Stimulated activated naive B cell treated with anti-CD40 and anti-IgM and Interleukin-4, amounts not matched to agents 10 μg/mL and 1 μg/mL and 100 μg/mL, for 72 hours (primary cell): ENCODE data around the gene CLDN3.
"Not testable (repeated sequence)": the region's sequence is repeated elsewhere in the genome, so short reads cannot be mapped to it uniquely, and the experiment has no call there.

Source experiments
- ATAC-seq, 2 donors: fragments of 150-1000 bp; cut with Tn5 transposase; replicated peaks; 2 replicates each; pipeline ENCODE4 v1.10.0; 2021; ENCODE audit warnings: moderate library complexity in 1 of 2
- DNase-seq: peaks from one replicate; pipeline ENCODE4 v3.0.0; 2021
- H3K27ac Mint-ChIP-seq: one replicate; pipeline ENCODE4 v1.8.0; 2022; ENCODE audit warnings: mild to moderate bottlenecking, mixed read lengths
- H3K27me3 Mint-ChIP-seq, 2 donors: one replicate each; pipeline ENCODE4 v1.8.0; 2022; ENCODE audit warnings: mixed read lengths in 2 of 2
- H3K36me3 Mint-ChIP-seq, 2 donors: one replicate each; pipeline ENCODE4 v1.8.0; 2022; ENCODE audit warnings: mixed read lengths in 2 of 2, mild to moderate bottlenecking in 1 of 2
- H3K4me1 Mint-ChIP-seq, 2 donors: one replicate each; pipeline ENCODE4 v1.8.0; 2022; ENCODE audit warnings: mixed read lengths in 2 of 2, mild to moderate bottlenecking in 1 of 2
- H3K4me3 Mint-ChIP-seq, 2 donors: one replicate each; pipeline ENCODE4 v1.8.0; 2022; ENCODE audit warnings: mild to moderate bottlenecking in 2 of 2, mixed read lengths in 2 of 2, moderate library complexity in 1 of 2
- H3K9me3 Mint-ChIP-seq, 2 donors: one replicate each; pipeline ENCODE4 v1.8.0; 2022; ENCODE audit warnings: mixed read lengths in 2 of 2, mild to moderate bottlenecking in 1 of 2

CLDN3 gene

DNA sequence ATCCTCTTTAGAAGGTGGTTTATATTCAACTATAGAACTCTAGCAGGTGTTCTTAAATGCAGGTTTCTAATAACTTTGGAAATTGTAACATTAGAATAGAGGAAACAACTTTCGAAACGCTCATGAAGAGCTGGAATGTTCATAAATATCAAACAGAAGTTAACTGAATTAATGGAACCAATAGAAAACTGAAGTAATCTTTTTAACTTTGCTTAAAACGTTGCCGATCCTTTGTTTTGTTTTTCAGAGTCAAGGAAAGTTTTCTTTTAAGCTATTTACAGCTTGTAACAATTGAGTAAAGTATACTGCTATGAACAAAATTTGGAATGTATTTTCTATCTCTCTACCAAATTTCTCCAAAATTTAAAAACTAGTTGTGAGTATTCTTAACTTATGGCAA lies 19.0 kb upstream of the CLDN3 start:
- H3K36me3 Mint-ChIP-seq, result no peaks in the 10 kb centered on the region
- H3K4me1 Mint-ChIP-seq, result peaks cover 0 to 6% of the 10 kb centered on the region in 2 donors
- DNase-seq, result no peak
- no peak overlapping the region for H3K27ac Mint-ChIP-seq
- peaks cover 3% of the 10 kb centered on the region in 2 donors for H3K9me3 Mint-ChIP-seq
- H3K27me3 Mint-ChIP-seq, result peaks cover 0 to 11% of the 10 kb centered on the region in 2 donors
- ATAC-seq, result no peak
- no peak overlapping the region for H3K4me3 Mint-ChIP-seq

DNA sequence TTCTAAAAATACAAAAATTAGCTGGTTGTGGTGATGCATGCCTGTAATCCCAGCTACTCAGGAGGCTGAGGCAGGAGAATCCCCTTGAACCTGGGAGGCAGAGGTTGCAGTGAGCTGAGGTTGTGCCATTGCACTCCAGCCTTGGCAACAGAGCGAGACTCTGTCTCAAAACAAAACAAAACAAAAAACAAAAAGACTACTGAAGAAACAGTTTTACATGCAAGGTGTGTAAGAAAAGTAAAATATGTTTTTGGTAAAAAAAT lies 17.6 kb upstream of the CLDN3 start:
- not testable (repeated sequence) for ATAC-seq

DNA sequence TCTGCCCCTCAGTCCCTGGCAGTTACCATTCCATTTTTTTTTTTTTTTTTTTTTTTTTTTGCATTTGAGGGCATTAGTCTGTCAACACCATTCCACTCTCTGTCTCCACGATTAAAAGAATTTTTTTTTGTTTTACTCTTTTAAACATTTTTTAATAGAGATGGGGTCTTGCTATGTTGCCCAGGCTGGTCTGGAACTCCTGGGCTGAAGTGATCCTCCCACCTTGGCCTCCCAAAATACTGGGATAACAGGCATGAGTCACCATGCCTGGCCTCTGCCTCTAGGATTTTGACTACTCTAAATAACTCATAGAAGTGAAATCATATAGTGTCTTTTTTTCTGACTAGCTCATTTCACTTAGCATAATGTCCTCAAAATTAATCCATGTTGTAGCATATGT lies 16.5 kb upstream of the CLDN3 start:
- H3K4me1 Mint-ChIP-seq, result no peaks in the 10 kb centered on the region
- H3K27me3 Mint-ChIP-seq, result peaks cover 0 to 1% of the 10 kb centered on the region in 2 donors
- ATAC-seq (no peak), DNase-seq (no peak)
- peaks cover 0 to 7% of the 10 kb centered on the region in 2 donors for H3K9me3 Mint-ChIP-seq
- H3K27ac Mint-ChIP-seq, result no peak overlapping the region
- H3K4me3 Mint-ChIP-seq, result no peak overlapping the region
- no peaks in the 10 kb centered on the region for H3K36me3 Mint-ChIP-seq

More for the DNA sequence above, 17.6 kb upstream of the CLDN3 start:
- not testable (repeated sequence) for H3K36me3 Mint-ChIP-seq, H3K9me3 Mint-ChIP-seq, H3K4me3 Mint-ChIP-seq, H3K4me1 Mint-ChIP-seq, DNase-seq, H3K27ac Mint-ChIP-seq
- H3K27me3 Mint-ChIP-seq, result peaks cover 0 to 11% of the 10 kb centered on the region in 2 donors

DNA sequence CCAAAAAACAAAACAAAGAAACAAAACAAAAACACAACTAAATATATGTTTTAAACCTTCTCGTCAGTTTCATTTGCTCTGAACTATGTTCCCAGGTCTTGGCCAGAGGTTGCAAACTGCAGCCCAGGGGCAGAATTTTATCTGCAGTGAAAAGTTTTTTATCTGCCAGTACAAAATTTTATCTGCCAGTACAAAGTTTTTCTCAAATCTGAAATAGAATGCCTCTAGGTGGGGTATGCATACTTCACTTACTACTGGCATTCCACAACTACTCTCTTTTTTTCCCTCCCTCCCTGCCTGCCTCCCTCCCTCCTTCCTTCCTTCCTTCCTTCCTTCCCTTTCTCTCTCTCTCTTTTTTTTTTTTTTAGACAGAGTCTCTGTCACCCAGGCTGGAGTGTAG lies 9.4 kb upstream of the CLDN3 start:
- no peak for ATAC-seq
- Mint-ChIP-seq H3K36me3 (no peaks in the 10 kb centered on the region), H3K27me3 (peaks cover 11 to 15% of the 10 kb centered on the region in 2 donors), H3K27ac (no peak overlapping the region), H3K4me3 (no peak overlapping the region), H3K4me1 (no peaks in the 10 kb centered on the region), H3K9me3 (peaks cover 4 to 10% of the 10 kb centered on the region in 2 donors)
- no peak for DNase-seq

DNA sequence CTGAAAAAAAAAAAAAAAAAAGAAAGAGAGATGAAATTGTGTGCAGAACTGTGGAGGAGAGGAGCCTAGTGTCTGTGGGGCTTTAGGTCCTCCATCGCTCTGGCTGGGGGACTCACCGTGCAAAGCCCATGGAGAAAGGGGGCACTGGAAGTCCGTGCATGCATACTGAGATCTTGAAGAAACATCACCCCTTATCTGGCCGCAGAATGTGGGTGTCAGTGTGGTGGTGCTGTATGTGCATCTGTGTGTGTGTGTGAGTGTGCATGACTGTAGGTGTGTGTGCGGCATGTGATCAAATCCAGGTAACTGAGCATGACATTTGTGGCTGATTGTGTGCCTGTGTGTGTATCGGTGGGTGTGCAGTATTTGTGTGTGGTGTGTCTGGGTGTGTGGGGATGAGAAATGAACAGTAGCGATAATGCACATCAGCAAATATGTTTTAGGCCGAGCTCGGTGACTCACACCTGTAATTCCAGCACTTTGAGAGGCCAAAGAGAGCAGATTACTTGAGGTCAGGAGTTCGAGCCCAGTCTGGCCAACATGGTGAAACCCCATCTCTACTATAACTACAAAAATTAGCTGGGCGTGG lies 8.8 kb upstream of the CLDN3 start:
- Mint-ChIP-seq H3K4me1 (no peaks in the 10 kb centered on the region), H3K9me3 (peaks cover 4 to 10% of the 10 kb centered on the region in 2 donors), H3K4me3 (no peak overlapping the region), H3K27me3 (peaks cover 16 to 20% of the 10 kb centered on the region in 2 donors), H3K27ac (no peak overlapping the region), H3K36me3 (no peaks in the 10 kb centered on the region)
- no peak for ATAC-seq
- no peak for DNase-seq

DNA sequence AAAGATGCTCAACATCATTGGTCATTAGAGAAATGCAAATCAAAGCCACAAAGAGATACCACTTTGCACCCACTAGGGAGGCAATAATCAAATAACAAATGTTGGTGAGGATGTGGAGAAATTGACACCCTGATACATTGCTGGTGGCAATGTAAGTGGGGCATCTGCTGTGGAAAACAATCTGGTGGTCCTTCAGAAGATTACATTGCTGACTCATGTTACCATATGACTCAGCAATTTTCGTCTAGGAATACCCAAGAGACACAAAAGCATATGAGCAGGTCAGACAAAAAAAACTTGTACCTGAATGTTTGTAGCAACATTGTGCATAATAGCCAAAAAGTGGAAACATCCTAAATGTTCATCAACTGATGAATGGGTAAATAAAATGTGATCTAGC lies 4.9 kb upstream of the CLDN3 start:
- Mint-ChIP-seq H3K4me3 (no peak overlapping the region), H3K4me1 (peaks cover 8 to 17% of the 10 kb centered on the region in 2 donors), H3K9me3 (no peaks in the 10 kb centered on the region), H3K36me3 (no peaks in the 10 kb centered on the region), H3K27me3 (peaks cover 40 to 46% of the 10 kb centered on the region in 2 donors), H3K27ac (no peak overlapping the region)
- DNase-seq (no peak), ATAC-seq (no peak)

DNA sequence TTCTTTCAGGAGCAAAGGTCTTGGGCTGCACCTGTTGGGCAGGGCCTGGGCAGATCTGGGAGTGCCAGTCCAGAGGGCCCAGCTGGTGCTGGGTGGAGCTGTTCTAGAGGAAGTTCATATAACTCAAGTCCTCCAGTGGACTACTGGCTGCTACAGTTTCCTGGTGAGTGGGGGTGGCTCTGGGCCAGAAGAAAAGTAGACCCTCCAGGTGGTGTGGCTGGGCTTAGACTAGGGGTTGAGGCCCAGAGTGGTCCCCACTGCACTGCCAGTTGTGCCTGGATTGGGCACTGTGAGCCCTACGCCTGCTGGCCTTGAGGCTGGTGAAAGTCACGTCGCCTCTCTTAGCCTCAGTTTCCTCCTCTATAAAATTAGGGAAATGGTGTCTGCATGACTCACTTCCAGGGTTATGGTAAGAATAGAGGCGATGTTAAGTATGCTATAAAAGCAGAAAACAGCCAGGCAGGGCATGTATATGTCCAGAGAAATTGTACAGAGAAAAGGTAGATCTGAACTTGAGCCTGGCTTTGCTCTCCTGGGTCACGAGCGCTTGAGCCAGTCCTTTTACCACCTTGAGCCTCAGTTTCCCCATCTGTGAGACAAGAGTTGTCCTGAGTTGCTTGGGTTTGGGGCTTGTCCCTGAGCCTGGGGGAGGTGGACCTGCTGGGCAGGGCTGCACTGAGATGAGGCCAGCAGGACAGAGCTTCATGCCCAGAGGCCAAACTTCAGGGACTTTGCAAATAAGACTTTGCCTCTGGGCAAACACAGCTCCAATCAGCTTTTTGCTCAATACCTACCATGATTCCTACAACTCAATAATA lies 3.8 kb upstream of the CLDN3 start:
- ATAC-seq, result no peak
- Mint-ChIP-seq H3K4me1 (peaks cover 12 to 27% of the 10 kb centered on the region in 2 donors), H3K27me3 (peaks cover 44 to 56% of the 10 kb centered on the region in 2 donors), H3K4me3 (no peak overlapping the region), H3K9me3 (no peaks in the 10 kb centered on the region), H3K36me3 (no peaks in the 10 kb centered on the region), H3K27ac (no peak overlapping the region)
- DNase-seq, result no peak

DNA sequence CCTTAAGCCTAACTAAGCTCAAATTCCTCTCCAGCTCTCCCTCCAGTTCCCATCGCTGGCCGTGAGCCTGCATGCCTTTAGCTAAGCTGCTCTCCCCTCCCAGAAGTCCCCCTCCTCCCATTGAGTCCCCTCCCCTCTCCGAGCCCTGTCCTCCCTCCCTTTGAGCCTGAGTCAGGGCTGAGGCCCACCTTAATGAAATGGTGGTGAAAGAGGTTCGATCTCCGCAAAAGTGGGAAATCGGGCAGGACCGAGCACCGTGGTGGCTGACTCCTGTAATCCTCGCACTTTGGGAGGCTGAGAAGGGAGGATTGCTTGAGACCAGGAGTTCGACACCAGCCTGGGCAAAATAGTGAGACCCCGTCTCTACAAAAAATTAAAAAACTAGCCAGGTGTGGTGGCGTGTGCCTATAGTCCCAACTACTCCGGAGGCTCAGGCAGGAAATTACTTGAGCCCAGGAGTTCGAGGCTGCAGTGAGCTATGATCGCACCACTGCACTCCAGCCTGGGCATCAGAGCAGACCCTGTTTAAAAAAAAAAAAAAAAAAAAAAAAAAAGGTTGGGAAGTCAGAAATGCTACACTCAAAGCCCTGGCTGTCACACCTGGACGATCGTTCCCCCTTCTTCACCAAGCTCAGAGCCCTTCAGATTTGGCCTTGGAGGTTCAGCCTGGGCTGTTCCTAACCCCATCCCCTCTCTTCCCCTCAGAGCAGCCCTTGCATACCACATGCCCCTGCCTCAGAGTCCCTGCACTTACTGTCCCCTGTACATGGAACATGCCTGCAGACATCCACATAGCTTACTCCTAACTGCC lies 995 bp upstream of the CLDN3 start:
- H3K36me3 Mint-ChIP-seq, result peaks cover 0 to 6% of the 10 kb centered on the region in 2 donors
- peaks cover 12 to 33% of the 10 kb centered on the region in 2 donors for H3K4me1 Mint-ChIP-seq
- DNase-seq (no peak), ATAC-seq (no peak)
- H3K4me3 Mint-ChIP-seq, result peak overlapping the region; percentile 72 to 75
- H3K27ac Mint-ChIP-seq, result peak overlapping the region; percentile 37
- no peaks in the 10 kb centered on the region for H3K9me3 Mint-ChIP-seq
- peaks cover 58 to 72% of the 10 kb centered on the region in 2 donors for H3K27me3 Mint-ChIP-seq

DNA sequence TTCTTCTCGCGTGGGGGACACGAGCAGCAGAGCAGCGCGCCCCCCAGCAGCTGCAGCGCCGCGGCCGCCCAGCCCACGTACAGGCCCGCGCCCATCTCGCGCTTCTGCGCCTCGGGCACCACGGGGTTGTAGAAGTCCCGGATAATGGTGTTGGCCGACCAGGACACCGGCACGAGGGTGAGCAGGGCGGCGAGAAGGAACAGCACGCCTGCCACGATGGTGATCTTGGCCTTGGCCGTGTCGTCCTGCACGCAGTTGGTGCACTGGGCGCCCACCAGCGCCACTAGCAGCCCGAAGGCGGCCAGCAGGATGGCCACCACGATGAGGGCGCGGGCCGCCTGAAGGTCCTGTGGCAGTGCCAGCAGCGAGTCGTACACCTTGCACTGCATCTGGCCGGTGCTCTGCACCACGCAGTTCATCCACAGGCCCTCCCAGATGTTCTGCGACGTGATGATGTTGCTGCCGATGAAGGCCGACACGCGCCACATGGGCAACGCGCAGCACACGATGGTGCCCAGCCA lies 529 bp downstream of the CLDN3 start:
- peaks cover 51 to 67% of the 10 kb centered on the region in 2 donors for H3K27me3 Mint-ChIP-seq
- no peaks in the 10 kb centered on the region for H3K9me3 Mint-ChIP-seq
- peaks cover 0 to 6% of the 10 kb centered on the region in 2 donors for H3K36me3 Mint-ChIP-seq
- H3K4me1 Mint-ChIP-seq, result peaks cover 12 to 33% of the 10 kb centered on the region in 2 donors
- no peak overlapping the region for H3K27ac Mint-ChIP-seq
- no peak for DNase-seq
- peak overlapping the region; percentile 72 to 75 for H3K4me3 Mint-ChIP-seq
- peak in 1 of 2 donors; percentile 6 for ATAC-seq

DNA sequence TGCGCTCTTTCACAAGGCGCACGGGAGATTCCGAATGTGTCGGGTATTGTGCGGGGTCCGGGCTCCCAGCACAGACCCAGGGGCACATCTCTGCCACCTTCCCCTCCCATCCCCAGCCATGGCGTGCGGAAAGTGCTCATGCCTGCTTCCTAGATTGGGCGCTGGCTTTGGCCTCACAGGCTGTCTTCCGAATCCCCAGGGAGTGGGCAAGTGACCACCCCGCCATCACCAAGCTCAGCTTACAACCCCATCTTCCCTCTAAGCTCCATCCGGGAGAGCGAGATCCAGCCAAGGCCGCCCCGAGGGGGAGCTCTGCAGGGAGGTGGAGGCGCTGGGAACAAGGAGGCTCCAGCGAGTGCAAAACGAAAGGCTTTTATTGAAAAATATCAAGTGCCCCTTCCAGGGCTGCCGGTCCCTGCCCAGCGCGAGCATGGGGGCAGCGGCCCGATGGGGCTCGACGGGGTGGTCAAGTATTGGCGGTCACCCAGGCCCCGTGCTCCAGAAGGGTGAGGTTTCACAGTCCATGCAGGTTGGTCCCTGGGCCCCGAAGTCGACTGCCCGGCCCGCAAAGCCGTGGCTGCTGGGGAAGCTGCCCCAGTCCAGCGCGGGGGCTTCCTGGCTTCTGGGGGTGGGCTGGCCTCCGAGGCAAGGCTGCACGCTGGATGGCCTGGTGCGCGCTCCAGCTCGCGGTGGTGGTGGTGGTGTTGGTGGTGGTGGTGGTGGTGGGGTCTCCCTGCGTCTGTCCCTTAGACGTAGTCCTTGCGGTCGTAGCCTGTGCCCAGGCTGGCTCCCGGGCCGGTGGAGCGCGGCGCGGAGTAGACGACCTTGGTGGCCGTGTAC lies 1.2 kb downstream of the CLDN3 start:
- DNase-seq (no peak), ATAC-seq (no peak)
- H3K4me1 Mint-ChIP-seq, result peaks cover 12 to 33% of the 10 kb centered on the region in 2 donors
- H3K27me3 Mint-ChIP-seq, result peaks cover 47 to 62% of the 10 kb centered on the region in 2 donors
- H3K4me3 Mint-ChIP-seq, result peak overlapping the region; percentile 30 to 34
- H3K27ac Mint-ChIP-seq, result no peak overlapping the region
- peaks cover 0 to 6% of the 10 kb centered on the region in 2 donors for H3K36me3 Mint-ChIP-seq
- H3K9me3 Mint-ChIP-seq, result no peaks in the 10 kb centered on the region

DNA sequence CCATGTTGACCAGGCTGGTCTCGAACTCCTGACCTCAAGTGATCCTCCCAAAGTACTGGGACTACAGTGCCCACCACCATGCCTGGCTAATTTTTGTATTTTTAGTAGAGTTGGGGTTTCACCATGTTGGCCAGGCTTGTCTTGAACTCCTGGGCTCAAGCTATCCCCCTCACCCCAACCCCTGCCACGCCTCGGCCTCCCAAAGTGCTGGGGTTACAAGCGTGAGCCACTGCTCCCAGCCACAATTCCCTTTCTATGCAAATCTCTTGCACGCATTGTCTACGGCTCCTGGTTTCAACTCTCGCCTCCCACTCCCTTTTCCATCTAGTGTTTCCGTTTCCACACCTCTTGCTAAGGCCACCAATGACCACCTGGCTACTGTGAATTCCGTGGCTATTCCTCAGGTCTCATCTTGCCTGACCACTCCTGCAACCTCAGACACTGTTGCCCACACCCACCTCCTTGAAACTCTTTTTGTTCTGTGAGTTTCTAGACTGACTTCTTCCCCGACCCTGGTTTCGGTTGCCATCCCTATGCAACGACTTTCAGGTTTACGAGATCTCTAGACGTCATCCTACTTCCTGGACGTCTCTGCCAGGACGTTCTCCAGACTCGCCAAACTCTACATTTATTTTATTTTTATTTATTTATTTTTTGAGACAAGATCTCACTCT lies 3.4 kb downstream of the CLDN3 start:
- Mint-ChIP-seq H3K27me3 (peaks cover 48 to 62% of the 10 kb centered on the region in 2 donors), H3K9me3 (no peaks in the 10 kb centered on the region), H3K27ac (no peak overlapping the region), H3K4me3 (no peak overlapping the region), H3K36me3 (peaks cover 0 to 6% of the 10 kb centered on the region in 2 donors), H3K4me1 (peaks cover 12 to 33% of the 10 kb centered on the region in 2 donors)
- ATAC-seq (no peak), DNase-seq (no peak)

DNA sequence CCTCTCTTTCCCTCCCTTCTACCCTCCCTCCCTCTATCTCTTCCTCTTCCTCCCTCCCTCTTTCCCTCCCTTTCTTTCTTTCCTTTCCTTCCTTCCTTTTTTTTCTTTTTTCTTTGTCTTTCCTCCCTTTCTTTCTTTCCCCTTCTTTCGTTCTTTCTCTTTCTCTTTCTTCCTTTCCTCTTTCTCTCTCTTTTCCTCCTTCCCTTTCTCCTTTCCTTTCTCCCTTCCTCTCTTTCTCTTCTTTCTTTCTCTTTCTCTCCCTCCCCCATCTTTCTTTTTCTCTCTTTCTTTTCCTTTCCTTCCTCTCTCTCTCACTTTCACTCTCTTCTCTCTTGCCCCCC lies 7.4 kb downstream of the CLDN3 start:
- Mint-ChIP-seq H3K27ac (no peak overlapping the region), H3K27me3 (peaks cover 18 to 34% of the 10 kb centered on the region in 2 donors), H3K36me3 (peaks cover 0 to 5% of the 10 kb centered on the region in 2 donors), H3K4me3 (no peak overlapping the region), H3K4me1 (no peaks in the 10 kb centered on the region), H3K9me3 (no peaks in the 10 kb centered on the region)
- DNase-seq (no peak), ATAC-seq (no peak)

DNA sequence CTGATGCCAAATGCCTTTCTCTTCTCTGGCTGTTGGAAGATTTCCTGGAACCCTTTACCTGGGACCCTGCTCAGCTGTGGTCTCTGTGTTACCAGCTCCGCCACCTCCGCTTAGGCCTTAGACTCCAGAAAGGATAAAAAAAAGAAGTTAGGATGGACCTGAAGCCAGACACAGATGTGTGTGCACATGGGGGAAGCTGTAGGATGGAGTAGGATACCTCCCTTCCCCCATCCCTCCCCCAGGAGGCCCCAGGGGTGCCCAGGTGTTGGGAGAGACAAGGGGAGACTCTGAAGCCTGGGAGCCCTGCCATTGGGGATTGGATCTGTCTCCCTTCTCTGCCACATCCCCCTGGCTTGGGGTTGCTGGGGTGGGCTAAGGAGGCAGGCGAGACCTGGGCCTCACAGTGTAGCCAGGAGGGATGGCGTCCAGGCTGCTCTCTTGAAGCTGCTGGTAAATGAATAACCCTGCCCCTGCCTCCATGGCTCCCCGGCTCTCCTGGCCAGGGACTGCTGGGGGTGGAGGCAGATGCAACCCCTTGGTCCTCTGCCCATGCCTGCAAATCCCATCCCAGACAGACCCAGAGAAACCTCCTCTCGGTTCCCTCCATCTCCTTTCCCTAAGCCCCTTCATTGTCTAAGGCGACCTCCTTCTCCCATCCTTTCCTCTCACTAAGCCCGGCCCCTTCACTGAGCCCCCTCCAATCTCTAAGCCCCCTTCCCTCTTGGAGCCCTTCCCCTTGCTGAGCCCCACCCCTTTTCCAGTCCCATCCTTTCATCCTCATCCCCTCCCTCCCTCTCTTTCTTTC lies 8.0 kb downstream of the CLDN3 start:
- Mint-ChIP-seq H3K4me1 (no peaks in the 10 kb centered on the region), H3K27me3 (peaks cover 15 to 34% of the 10 kb centered on the region in 2 donors), H3K36me3 (peaks cover 0 to 3% of the 10 kb centered on the region in 2 donors), H3K27ac (no peak overlapping the region), H3K9me3 (no peaks in the 10 kb centered on the region), H3K4me3 (no peak overlapping the region)
- ATAC-seq (no peak), DNase-seq (no peak)
